K562 (cell line): ENCODE data around the gene SH3YL1. TPM values are rescaled to one million over a fixed set of nuclear protein-coding genes. Genes with fewer than 3 reads are reported as not detected.

ENCODE experiments used
- ATAC-seq: fragments of 200-7000 bp; cut with Tn5 transposase; 3 replicates; pipeline ENCODE4 v1.9.1; 2020; ENCODE audit warnings: moderate library complexity
- BruUV-seq: library from RNA; stranded (reverse); fragments of 400-500 nt; replicated peaks from 2 replicates; lab custom pipeline; 2021; lab: Mats Ljungman, UMichigan
- CTCF ChIA-PET: fragments of 300-600 bp; formaldehyde crosslinking; extraction: SDS; loops from one replicate; lab custom pipeline; 2021; ENCODE audit warnings: low intra/inter-chr PET ratio; lab: Yijun Ruan, JAX
- POLR2A ChIA-PET: fragments of 300-600, 350-650 bp; sonication (Branson Sonifier 250); formaldehyde crosslinking; extraction: SDS; loops from one replicate; lab custom pipeline; 2021; ENCODE audit warnings: antibody characterized with exemption, inconsistent platforms; lab: Yijun Ruan, JAX
- DNase-seq, 4 experiments: peaks; one replicate each; pipeline versions ENCODE4 v3.0.0 to v3.0.0-alpha.2; 2011 to 2018; ENCODE audit warnings: low spot score in 3 of 4, mixed read lengths in 3 of 4; ENCODE audit errors: extremely low read depth in 1 of 4
- FAIRE-seq: peaks from 2 replicates; lab custom pipeline; 2011; peaks lifted over from hg19 to GRCh38; lab: Jason Lieb, UNC
- H2AFZ ChIP-seq: 2 replicates; pipeline ENCODE4 v1.6.0; 2011; ENCODE audit warnings: low read depth, low read length, control low read depth, inconsistent platforms
- H3K27ac ChIP-seq: fragments of 200-600 bp; 3 replicates; pipeline ENCODE4 v1.8.0; 2011; ENCODE audit warnings: low read depth, mild to moderate bottlenecking, control low read depth, inconsistent platforms, low read length, moderate library complexity, mixed read lengths; ENCODE audit errors: extremely low read depth
- H3K27me3 ChIP-seq, 2 experiments: fragments of 300-600 bp in 1 of 2; 2 replicates in 1 of 2; 3 replicates in 1 of 2; pipeline versions ENCODE4 v1.6.0 to v1.8.0; 2011; ENCODE audit warnings: inconsistent platforms in 2 of 2, low read length in 2 of 2, mild to moderate bottlenecking in 1 of 2, mixed read lengths in 1 of 2, moderate library complexity in 1 of 2; ENCODE audit not compliant: control insufficient read depth in 2 of 2, insufficient read depth in 2 of 2
- H3K36me3 ChIP-seq: fragments of 300-600 bp; 3 replicates; pipeline ENCODE4 v1.8.0; 2011; ENCODE audit warnings: mild to moderate bottlenecking, low read length, inconsistent platforms; ENCODE audit not compliant: control insufficient read depth, insufficient read depth
- H3K4me1 ChIP-seq, 2 experiments: fragments of 200-600 bp in 1 of 2; replicated peaks in 1 of 2; 2 replicates in 1 of 2; 3 replicates in 1 of 2; pipeline versions ENCODE4 v1.5.1 to v1.8.0; 2011; ENCODE audit warnings: inconsistent platforms in 2 of 2, low read length in 2 of 2, mild to moderate bottlenecking in 1 of 2, mixed read lengths in 1 of 2, moderate library complexity in 1 of 2; ENCODE audit not compliant: control insufficient read depth in 2 of 2, insufficient read depth in 2 of 2
- H3K4me2 ChIP-seq: 2 replicates; pipeline ENCODE4 v1.6.1; 2011; ENCODE audit warnings: low read length, control low read depth, inconsistent platforms, mixed read lengths; ENCODE audit not compliant: insufficient read depth
- H3K4me3 ChIP-seq: fragments of 200-600 bp; sonication (generic), shearing (Covaris generic); 2 replicates; pipeline ENCODE4 v1.5.1; 2016; ENCODE audit warnings: control low read depth, inconsistent platforms
- H3K79me2 ChIP-seq: fragments of 200-600 bp; 3 replicates; pipeline ENCODE4 v1.8.0; 2011; ENCODE audit warnings: low read length, inconsistent platforms; ENCODE audit not compliant: control insufficient read depth, insufficient read depth
- H3K9ac ChIP-seq, 2 experiments: 2 replicates each; pipeline versions ENCODE4 v1.6.0 to v1.6.1; 2011; ENCODE audit warnings: low read depth in 2 of 2, low read length in 2 of 2, control low read depth in 1 of 2, inconsistent platforms in 1 of 2, mild to moderate bottlenecking in 1 of 2, mixed read lengths in 1 of 2; ENCODE audit not compliant: insufficient read depth in 1 of 2
- H3K9me1 ChIP-seq: one replicate; pipeline ENCODE4 v1.6.0; 2011; ENCODE audit warnings: inconsistent platforms, mild to moderate bottlenecking, low read length, moderate library complexity; ENCODE audit not compliant: control insufficient read depth, insufficient read depth
- H3K9me3 ChIP-seq: replicated peaks from 2 replicates; pipeline ENCODE4 v1.5.1; 2011; ENCODE audit warnings: low read depth, low read length, inconsistent platforms; ENCODE audit not compliant: control insufficient read depth, insufficient read depth
- H4K20me1 ChIP-seq: replicated peaks from 2 replicates; pipeline ENCODE4 v1.6.1; 2011; ENCODE audit warnings: low read length, inconsistent platforms, mixed read lengths; ENCODE audit not compliant: control insufficient read depth, insufficient read depth
- HMBOX1 ChIP-seq: sonication (generic); IDR thresholded peaks from 2 replicates; pipeline ENCODE4 v1.6.1; 2016
- L3MBTL2 ChIP-seq: fragments of 450-650 bp; IDR thresholded peaks from 2 replicates; pipeline ENCODE4 v1.6.1; 2016; ENCODE audit warnings: mild to moderate bottlenecking, moderate library complexity
- MGA ChIP-seq: fragments of 450-650 bp; IDR thresholded peaks from 2 replicates; pipeline ENCODE4 v1.6.1; 2016; ENCODE audit warnings: mild to moderate bottlenecking, moderate library complexity
- SMARCA5 ChIP-seq: fragments of 450-650 bp; IDR thresholded peaks from 2 replicates; pipeline ENCODE4 v1.6.1; 2016
- TEAD1 ChIP-seq, 2 experiments: fragments of 450-650 bp in 1 of 2; sonication (generic) in 1 of 2; formaldehyde crosslinking; IDR thresholded peaks; 2 replicates each; pipeline versions ENCODE4 v1.4.0 to v1.8.0; 2020 to 2022; ENCODE audit warnings: mild to moderate bottlenecking in 2 of 2, missing genetic modification reagents in 1 of 2
- WGBS: fragments of 100-300 bp; shearing (Covaris generic); methylation state at CpG from one replicate; pipeline ENCODE4 v1.1.6; 2016; ENCODE audit warnings: low coverage, mixed read lengths; ENCODE audit not compliant: insufficient coverage; ENCODE audit errors: missing lambda C conversion rate; 5-methylcytosine and 5-hydroxymethylcytosine counted together
- in situ Hi-C: fragments of 300-500 bp; cut with MboI; formaldehyde crosslinking; loops from 4 replicates; pipeline ENCODE4 v1.15.0; 2018; ENCODE audit warnings: inconsistent platforms, mixed read lengths
- intact Hi-C: fragments of 100-400 bp; cut with micrococcal nuclease; formaldehyde crosslinking; loops from 2 replicates; pipeline ENCODE4 v1.14.2; 2022
- polyA plus RNA-seq, 8 experiments: library from polyadenylated mRNA; depleted of rRNA in 4 of 8; stranded (reverse) in 5 of 8; unstranded in 3 of 8; fragments of >200 nt; fragmentation: Nextera tagmentation in 2 of 8; fragmentation: Illumina TruSeq in 1 of 8; extraction: Ambion mirVana in 2 of 8; extraction: Trizol in 1 of 8; gene quantifications; 2 replicates each; pipeline versions ENCODE4 v1.2.1 to v1.2.3, GENCODE V29; 2011 to 2014; ENCODE audit warnings: inconsistent platforms in 1 of 8, missing spikeins in 1 of 8
- total RNA-seq, 7 experiments: library from RNA; depleted of rRNA in 6 of 7; stranded (reverse); fragments of >200 nt in 6 of 7; fragmentation: Illumina TruSeq in 2 of 7; extraction: Trizol in 2 of 7; gene quantifications; 2 replicates each; pipeline versions ENCODE4 v1.2.1 to v1.2.3, GENCODE V29; 2011 to 2021; ENCODE audit warnings: low replicate concordance in 1 of 7

The SH3YL1 gene
- total and polyA plus RNA-seq, 9 of the 15 experiments (the other 6 are each of a cell fraction or from before 2014, with no cell fraction given), result 3.9 to 7.8 (median 5.3) TPM

GRCh38 chr2:213932-214693, 49.7 kb downstream of the SH3YL1 start:
- CTCF ChIA-PET, result no interaction called here
- ATAC-seq (no peak), DNase-seq (no peak), FAIRE-seq (no peak)
- no peaks in the 10 kb centered on the region for H3K79me2 ChIP-seq
- intact Hi-C loops, result no loop called here
- H3K4me3 ChIP-seq, result no peak overlapping the region
- no TSS peak for BruUV-seq
- H3K9me1 ChIP-seq, result no peaks in the 10 kb centered on the region
- no peaks in the 10 kb centered on the region for H3K9me3 ChIP-seq
- peaks cover 0 to 6% of the 10 kb centered on the region in 2 experiments; a peak in 1 of 5 replicates for H3K4me1 ChIP-seq
- H3K4me2 ChIP-seq, result no peak overlapping the region
- in situ Hi-C loops, result no loop called here
- peaks cover 0 to 10% of the 10 kb centered on the region in 2 experiments; a peak in 2 of 5 replicates for H3K27me3 ChIP-seq
- POLR2A ChIA-PET, result no interaction called here
- no peak overlapping the region for H3K27ac ChIP-seq
- no peak overlapping the region for H2AFZ ChIP-seq
- peak; percentile 33; the same call in 1 of the 2 replicates for TF ChIP-seq MGA
- no peak for TF ChIP-seq HMBOX1
- no peak for TF ChIP-seq SMARCA5
- peak; percentile 16; the same call in 1 of the 2 replicates for TF ChIP-seq L3MBTL2
- no peak for TF ChIP-seq TEAD1 (CRISPR knock-in tag; IDR thresholded peaks at IDR 0.05)
- no peak overlapping the region for H3K9ac ChIP-seq
- H3K36me3 ChIP-seq, result no peaks in the 10 kb centered on the region
- WGBS, result 9% methylated on average over 35 of the region's 43 CpGs
- H4K20me1 ChIP-seq, result no peaks in the 10 kb centered on the region
